ENCODE measurements around the gene LRRC57. TPM values are rescaled to one million over a fixed set of nuclear protein-coding genes. Genes with fewer than 3 reads are reported as not detected.

Gene LRRC57
- total RNA-seq, 6 experiments from 2014 or later, result 8.5 to 10.8 (median 10.1) TPM

GRCh38 chr15:42511007-42511391 lies 37.6 kb downstream of the LRRC57 start:
- peak; percentile 33 to 72 (median 42) for ATAC-seq
- Histone ChIP-seq H3K4me1 (no peaks in the 10 kb centered on the region), H3K27ac (peak overlapping the region in 2 of 3 donors; percentile 19 to 20), H3K9me3 (no peaks in the 10 kb centered on the region), H3K27me3 (no peaks in the 10 kb centered on the region), H3K36me3 (peaks cover 0 to 23% (median 8%) of the 10 kb centered on the region in 4 donors), H3K4me3 (no peak overlapping the region)
- no peak for DNase-seq
- intact Hi-C loops (cut with DNase I), result no loop called here
- no peak for TF ChIP-seq POLR2A (IDR thresholded peaks at IDR 0.05)
- no peak for TF ChIP-seq CTCF (IDR thresholded peaks at IDR 0.05)
- WGBS (ENCODE audit: insufficient coverage, low coverage, low lambda C conversion rate, missing lambda C conversion rate), result 36% methylated on average over 4 of the region's 4 CpGs

DNA sequence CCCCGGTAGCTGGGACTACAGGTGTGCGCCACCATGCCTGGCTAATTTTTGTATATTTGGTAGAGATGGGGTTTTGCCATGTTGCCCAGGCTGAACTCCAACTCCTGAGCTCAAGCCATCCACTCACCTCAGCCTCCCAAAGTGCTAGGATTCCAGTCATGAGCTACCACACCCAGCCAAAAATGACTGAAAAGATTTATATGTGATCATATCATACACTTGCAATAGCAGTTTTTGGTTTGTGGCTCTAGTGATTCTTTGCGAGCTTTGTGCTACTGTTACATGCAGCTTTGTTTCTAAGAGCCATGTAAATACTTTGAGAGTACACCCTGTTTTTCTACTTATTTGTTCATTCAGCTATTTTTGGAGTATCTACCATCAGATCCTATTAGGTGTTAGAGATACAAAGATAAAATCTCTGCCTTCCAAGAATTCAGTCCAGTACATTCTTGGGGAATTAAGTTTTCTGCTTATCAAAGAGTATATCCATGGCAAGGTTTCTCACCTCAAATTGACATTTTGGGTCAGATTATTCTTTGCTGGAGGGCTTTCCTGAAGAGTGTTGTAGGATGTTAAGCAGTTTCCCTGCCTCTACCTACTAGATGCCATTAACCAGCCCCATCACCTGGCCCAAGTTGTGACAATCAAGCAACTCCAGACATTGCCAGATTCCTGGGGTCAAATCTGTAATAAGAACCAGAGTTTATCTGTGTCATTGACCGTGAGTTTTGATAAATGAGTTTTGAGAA lies 38.2 kb downstream of the LRRC57 start:
- peaks cover 0 to 19% (median 7%) of the 10 kb centered on the region in 4 donors for H3K36me3 ChIP-seq
- intact Hi-C loops (cut with DNase I), result no loop called here
- H3K27ac ChIP-seq, result peak overlapping the region in 2 of 3 donors; percentile 19 to 20
- H3K27me3 ChIP-seq, result no peaks in the 10 kb centered on the region
- WGBS (ENCODE audit: insufficient coverage, low coverage, low lambda C conversion rate, missing lambda C conversion rate), result 81% methylated on average over 4 of the region's 4 CpGs
- TF ChIP-seq CTCF (IDR thresholded peaks at IDR 0.05) (no peak), POLR2A (IDR thresholded peaks at IDR 0.05) (no peak)
- no peaks in the 10 kb centered on the region for H3K9me3 ChIP-seq
- no peaks in the 10 kb centered on the region for H3K4me1 ChIP-seq
- no peak for DNase-seq
- no peak for ATAC-seq
- H3K4me3 ChIP-seq, result no peak overlapping the region

- DNase-seq (no peak), ATAC-seq (peak; percentile 60 to 88 (median 78))
- H3K36me3 ChIP-seq, result peaks cover 0 to 5% (median 0%) of the 10 kb centered on the region in 4 donors
- peaks cover 0 to 3% (median 0%) of the 10 kb centered on the region in 4 donors for H3K4me1 ChIP-seq
- H3K27me3 ChIP-seq, result no peaks in the 10 kb centered on the region
- no peak overlapping the region for H3K4me3 ChIP-seq
- intact Hi-C loops (cut with DNase I), result no loop called here
- TF ChIP-seq CTCF (IDR thresholded peaks at IDR 0.05) (no peak), POLR2A (IDR thresholded peaks at IDR 0.05) (no peak)
- no peaks in the 10 kb centered on the region for H3K9me3 ChIP-seq
- H3K27ac ChIP-seq, result peak overlapping the region in 1 of 3 donors; percentile 17
- 68% methylated on average over 9 of the region's 9 CpGs for WGBS (ENCODE audit: insufficient coverage, low coverage, low lambda C conversion rate, missing lambda C conversion rate)
Measured at GRCh38 chr15:42508263-42508690, 40.3 kb downstream of the LRRC57 start.

- Histone ChIP-seq H3K27ac (no peak overlapping the region), H3K9me3 (no peaks in the 10 kb centered on the region), H3K36me3 (no peaks in the 10 kb centered on the region), H3K27me3 (no peaks in the 10 kb centered on the region), H3K4me3 (no peak overlapping the region), H3K4me1 (peaks cover 0 to 8% (median 0%) of the 10 kb centered on the region in 4 donors)
- ATAC-seq, result no peak
- 78% methylated on average over 4 of the region's 4 CpGs for WGBS (ENCODE audit: insufficient coverage, low coverage, low lambda C conversion rate, missing lambda C conversion rate)
- TF ChIP-seq POLR2A (IDR thresholded peaks at IDR 0.05) (no peak), CTCF (IDR thresholded peaks at IDR 0.05) (no peak)
- DNase-seq, result no peak
- intact Hi-C loops (cut with DNase I), result no loop called here
Measured at GRCh38 chr15:42507514-42507913, 41.1 kb downstream of the LRRC57 start.

Measured in right lobe of liver (tissue), 6 donors.